Right lobe of liver (tissue), 6 donors: Measurements from ENCODE around the gene WNT1. TPM values are rescaled to one million over a fixed set of nuclear protein-coding genes. Genes with fewer than 3 reads are reported as not detected.

Experiments used
- ATAC-seq, 4 donors: fragments of 200-7000 bp; cut with Tn5 transposase; one replicate each; pipeline ENCODE4 v1.9.1; 2020; ENCODE audit warnings: mild to moderate bottlenecking in 4 of 4, moderate library complexity in 4 of 4
- DNase-seq, 3 donors: peaks; one replicate each; pipeline ENCODE4 v3.0.0-alpha.2; 2020
- H3K27ac ChIP-seq, 3 donors: fragments of 200-600 bp; one replicate each; pipeline ENCODE4 v1.8.0; 2022
- H3K27me3 ChIP-seq, 2 donors: fragments of 200-600 bp; one replicate each; pipeline ENCODE4 v1.8.0; 2022
- H3K36me3 ChIP-seq, 4 donors: fragments of 200-600 bp; sonication (generic) in 1 of 4; one replicate each; pipeline versions ENCODE4 v1.5.1 to v1.8.0; 2017 to 2022; ENCODE audit warnings: control low read depth in 1 of 4
- H3K4me1 ChIP-seq, 4 donors: fragments of 200-600 bp; sonication (generic) in 1 of 4; one replicate each; pipeline versions ENCODE4 v1.5.1 to v1.8.0; 2017 to 2022; ENCODE audit warnings: control low read depth in 1 of 4
- H3K4me3 ChIP-seq, 3 donors: fragments of 200-600 bp; one replicate each; pipeline ENCODE4 v1.8.0; 2022
- H3K9me3 ChIP-seq, 4 donors: fragments of 200-600 bp; sonication (generic) in 1 of 4; one replicate each; pipeline versions ENCODE4 v1.5.1 to v1.8.0; 2017 to 2022; ENCODE audit warnings: control low read depth in 1 of 4
- CTCF ChIP-seq, 4 donors: fragments of 200-600 bp in 3 of 4; fragments of 450-650 bp in 1 of 4; IDR thresholded peaks; one replicate each; pipeline versions ENCODE4 v1.5.1 to v1.8.0; 2016 to 2022; ENCODE audit warnings: antibody characterized with exemption in 4 of 4, mild to moderate bottlenecking in 2 of 4
- POLR2A ChIP-seq: fragments of 450-650 bp; IDR thresholded peaks from one replicate; pipeline ENCODE4 v1.6.1; 2017; ENCODE audit warnings: antibody characterized with exemption, mild to moderate bottlenecking
- WGBS: methylation state at CpG from one replicate; pipeline ENCODE4 v1.1.6; 2018; ENCODE audit warnings: low coverage, low lambda C conversion rate; ENCODE audit not compliant: insufficient coverage; ENCODE audit errors: missing lambda C conversion rate; 5-methylcytosine and 5-hydroxymethylcytosine counted together
- intact Hi-C, 2 donors: fragments of 100-400 bp; cut with DNase I; formaldehyde crosslinking; loops; one replicate each; pipeline versions ENCODE4 v1.11.2 to v1.14.1; 2022
- total RNA-seq, 6 experiments: library from RNA; depleted of rRNA in 2 of 6; stranded (reverse); fragments of >200 nt in 2 of 6; fragmentation: NEBNext Ultra II Directional in 3 of 6; extraction: Animal tissue kit (Norgen Biotek cat#: 25700) in 3 of 6; gene quantifications; one replicate each; pipeline versions ENCODE4 v1.1.0 to v1.2.4, GENCODE V29; 2016 to 2023
- donor health status: DM: no; HTN: yes; CAD: no.
- donor health status: DM: no; HTN: no; CAD: no.
- donor health status: DM: no; HTN: no; CAD: no.
- donor health status: DM: no; HTN: yes; CAD: no.
- donor health status: DM: no; HTN: yes; CAD: no.

The WNT1 gene
- total RNA-seq, 6 experiments from 2014 or later, result not detected

- DNase-seq (no peak), ATAC-seq (no peak)
- no peak for TF ChIP-seq CTCF (IDR thresholded peaks at IDR 0.05)
- TF ChIP-seq POLR2A, result no peak
- intact Hi-C loops, result no loop called here
- Histone ChIP-seq H3K4me1 (peaks cover 0 to 9% (median 0%) of the 10 kb centered on the region in 4 donors), H3K36me3 (no peaks in the 10 kb centered on the region), H3K9me3 (no peaks in the 10 kb centered on the region), H3K27ac (no peak overlapping the region), H3K27me3 (peaks cover 11 to 24% of the 10 kb centered on the region in 2 donors), H3K4me3 (no peak overlapping the region)
- 25% methylated on average over 8 of the region's 10 CpGs for WGBS
These were observed 7.3 kb upstream of the WNT1 start for GRCh38 chr12:48970702-48971334.

GRCh38 chr12:48972213-48972951, 5.7 kb upstream of the WNT1 start:
- WGBS, result 7% methylated on average over 11 of the region's 23 CpGs

GRCh38 chr12:48972952-48973483, 5.1 kb upstream of the WNT1 start:
- Histone ChIP-seq H3K36me3 (no peaks in the 10 kb centered on the region), H3K4me3 (no peak overlapping the region), H3K9me3 (no peaks in the 10 kb centered on the region), H3K27me3 (peaks cover 11 to 40% of the 10 kb centered on the region in 2 donors), H3K27ac (no peak overlapping the region), H3K4me1 (peaks cover 0 to 10% (median 0%) of the 10 kb centered on the region in 4 donors)
- no peak for ATAC-seq
- WGBS, result 25% methylated on average over 1 of the region's 3 CpGs
- no peak for TF ChIP-seq CTCF (IDR thresholded peaks at IDR 0.05)
- TF ChIP-seq POLR2A, result no peak
- DNase-seq, result no peak
- intact Hi-C loops, result no loop called here

More at GRCh38 chr12:48972213-48972951, 5.7 kb upstream of the WNT1 start:
- DNase-seq, result no peak
- no peaks in the 10 kb centered on the region for H3K9me3 ChIP-seq
- peaks cover 11 to 33% of the 10 kb centered on the region in 2 donors for H3K27me3 ChIP-seq
- ATAC-seq, result no peak
- H3K4me3 ChIP-seq, result no peak overlapping the region
- no peak overlapping the region for H3K27ac ChIP-seq
- TF ChIP-seq CTCF (IDR thresholded peaks at IDR 0.05), result no peak
- no peak for TF ChIP-seq POLR2A
- intact Hi-C loops, result no loop called here
- no peaks in the 10 kb centered on the region for H3K36me3 ChIP-seq
- H3K4me1 ChIP-seq, result peaks cover 0 to 9% (median 0%) of the 10 kb centered on the region in 4 donors

- Histone ChIP-seq H3K36me3 (no peaks in the 10 kb centered on the region), H3K27ac (no peak overlapping the region), H3K4me3 (no peak overlapping the region), H3K4me1 (peaks cover 0 to 15% (median under 1%) of the 10 kb centered on the region in 4 donors), H3K9me3 (no peaks in the 10 kb centered on the region), H3K27me3 (peaks cover 11 to 45% of the 10 kb centered on the region in 2 donors)
- WGBS, result 7% methylated on average over 6 of the region's 12 CpGs
- TF ChIP-seq CTCF (IDR thresholded peaks at IDR 0.05) (no peak), POLR2A (no peak)
- DNase-seq, result peak in 1 of 3 donors; percentile 35
- intact Hi-C loops, result no loop called here
- ATAC-seq, result peak; percentile 18 to 54 (median 44)
These were observed 4.6 kb upstream of the WNT1 start for GRCh38 chr12:48973531-48973930.
